ENCODE measurements around the gene TRIM46. TPM values are rescaled to one million over a fixed set of nuclear protein-coding genes. Genes with fewer than 3 reads are reported as not detected.

The TRIM46 gene
- total and polyA plus RNA-seq, 2 of the 13 experiments (the other 11 are each of a cell fraction or from before 2014, with no cell fraction given): 0.04 to 0.09 TPM

DNA sequence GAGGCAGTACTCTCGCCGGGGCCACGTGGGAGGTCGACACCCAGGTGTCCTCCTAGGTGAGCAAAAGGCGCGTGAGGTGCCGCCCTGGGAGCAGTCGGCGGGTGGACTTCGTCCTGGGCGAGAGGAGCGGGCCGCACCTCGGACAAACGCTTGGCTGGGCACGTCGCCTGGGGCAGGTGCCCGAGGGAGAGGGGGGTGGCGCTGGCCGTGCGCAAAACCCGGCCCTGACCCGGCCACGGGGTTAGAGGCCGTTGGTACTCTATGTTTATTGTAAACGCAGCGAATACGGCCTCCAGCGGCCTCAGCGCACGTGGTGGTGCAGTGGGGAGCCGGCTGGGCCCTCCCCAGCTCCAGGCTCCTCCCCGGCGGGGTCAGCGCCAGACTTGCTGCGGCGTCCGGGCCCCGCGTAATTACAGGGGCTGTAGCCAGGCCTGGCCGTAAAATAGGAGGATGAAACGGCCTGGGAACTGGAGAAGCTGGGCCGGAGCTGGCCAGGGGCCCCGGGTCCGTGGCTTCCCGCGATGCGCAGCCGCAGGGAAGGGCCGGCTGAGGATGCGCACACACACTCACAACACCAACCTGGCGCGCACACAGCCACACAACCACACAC, 47.6 kb upstream of the TRIM46 start (continued):
- TF ChIP-seq, protein P1, sequence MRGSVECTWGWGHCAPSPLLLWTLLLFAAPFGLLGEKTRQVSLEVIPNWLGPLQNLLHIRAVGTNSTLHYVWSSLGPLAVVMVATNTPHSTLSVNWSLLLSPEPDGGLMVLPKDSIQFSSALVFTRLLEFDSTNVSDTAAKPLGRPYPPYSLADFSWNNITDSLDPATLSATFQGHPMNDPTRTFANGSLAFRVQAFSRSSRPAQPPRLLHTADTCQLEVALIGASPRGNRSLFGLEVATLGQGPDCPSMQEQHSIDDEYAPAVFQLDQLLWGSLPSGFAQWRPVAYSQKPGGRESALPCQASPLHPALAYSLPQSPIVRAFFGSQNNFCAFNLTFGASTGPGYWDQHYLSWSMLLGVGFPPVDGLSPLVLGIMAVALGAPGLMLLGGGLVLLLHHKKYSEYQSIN (CRISPR knock-in tag; IDR thresholded peaks at IDR 0.05; ENCODE audit: borderline replicate concordance): no peak
- TF ChIP-seq NFE2 (CRISPR knock-in tag; IDR thresholded peaks at IDR 0.05): peak; percentile 31
- TF ChIP-seq, protein P2, sequence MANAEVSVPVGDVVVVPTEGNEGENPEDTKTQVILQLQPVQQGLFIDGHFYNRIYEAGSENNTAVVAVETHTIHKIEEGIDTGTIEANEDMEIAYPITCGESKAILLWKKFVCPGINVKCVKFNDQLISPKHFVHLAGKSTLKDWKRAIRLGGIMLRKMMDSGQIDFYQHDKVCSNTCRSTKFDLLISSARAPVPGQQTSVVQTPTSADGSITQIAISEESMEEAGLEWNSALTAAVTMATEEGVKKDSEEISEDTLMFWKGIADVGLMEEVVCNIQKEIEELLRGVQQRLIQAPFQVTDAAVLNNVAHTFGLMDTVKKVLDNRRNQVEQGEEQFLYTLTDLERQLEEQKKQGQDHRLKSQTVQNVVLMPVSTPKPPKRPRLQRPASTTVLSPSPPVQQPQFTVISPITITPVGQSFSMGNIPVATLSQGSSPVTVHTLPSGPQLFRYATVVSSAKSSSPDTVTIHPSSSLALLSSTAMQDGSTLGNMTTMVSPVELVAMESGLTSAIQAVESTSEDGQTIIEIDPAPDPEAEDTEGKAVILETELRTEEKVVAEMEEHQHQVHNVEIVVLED (CRISPR knock-in tag; IDR thresholded peaks at IDR 0.05; ENCODE audit: borderline replicate concordance): peak; percentile 85
- TF ChIP-seq ZNF441 (CRISPR knock-in tag; IDR thresholded peaks at IDR 0.05; ENCODE audit: borderline replicate concordance): peak; percentile 81; the same call in 1 of the 2 replicates
- peak; percentile 67 for TF ChIP-seq ZNF33B (CRISPR knock-in tag; IDR thresholded peaks at IDR 0.05)
- TF ChIP-seq, protein P3, sequence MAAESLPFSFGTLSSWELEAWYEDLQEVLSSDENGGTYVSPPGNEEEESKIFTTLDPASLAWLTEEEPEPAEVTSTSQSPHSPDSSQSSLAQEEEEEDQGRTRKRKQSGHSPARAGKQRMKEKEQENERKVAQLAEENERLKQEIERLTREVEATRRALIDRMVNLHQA (CRISPR knock-in tag; IDR thresholded peaks at IDR 0.05): peak; percentile 36; the same call in 1 of the 2 replicates
- no peak for TF ChIP-seq ZNF530 (CRISPR knock-in tag; IDR thresholded peaks at IDR 0.05; ENCODE audit: low read depth)
- peak; percentile 89; the same call in 1 of the 2 replicates for TF ChIP-seq ZNF234 (CRISPR knock-in tag; conservative IDR thresholded peaks at IDR 0.05)
- no peak for TF ChIP-seq ZNF773 (CRISPR knock-in tag; IDR thresholded peaks at IDR 0.05; ENCODE audit: borderline replicate concordance)
- no peak; the same call in 1 of the 2 replicates for TF ChIP-seq ZNF629 (CRISPR knock-in tag; conservative IDR thresholded peaks at IDR 0.05)
- 0 out of 2 replicates have a peak, but pooled peaks have one; percentile 13 for TF ChIP-seq KDM1A (CRISPR knock-in tag; IDR thresholded peaks at IDR 0.05)
- no peak for TF ChIP-seq ZNF577 (CRISPR knock-in tag; IDR thresholded peaks at IDR 0.05; ENCODE audit: borderline replicate concordance, low read depth)
- no peak for TF ChIP-seq NPAS2 (CRISPR knock-in tag; IDR thresholded peaks at IDR 0.05; ENCODE audit: borderline replicate concordance)
- no peak; the same call in 1 of the 2 replicates for TF ChIP-seq JUNB (CRISPR knock-in tag; IDR thresholded peaks at IDR 0.05; ENCODE audit: borderline replicate concordance)
- TF ChIP-seq CAMTA2 (CRISPR knock-in tag; IDR thresholded peaks at IDR 0.05; ENCODE audit: borderline replicate concordance): no peak
- TF ChIP-seq ZNF180 (CRISPR knock-in tag; IDR thresholded peaks at IDR 0.05; ENCODE audit: borderline replicate concordance, low read depth): no peak
- 0 out of 2 replicates have a peak, but pooled peaks have one; percentile 69 for TF ChIP-seq ZNF780A (CRISPR knock-in tag; IDR thresholded peaks at IDR 0.05)
- TF ChIP-seq ATF7-NPFF (CRISPR knock-in tag; IDR thresholded peaks at IDR 0.05; ENCODE audit: low read depth): peak; percentile 88
- peak; percentile 45 for TF ChIP-seq ZNF124 (CRISPR knock-in tag; IDR thresholded peaks at IDR 0.05)
- no peak for TF ChIP-seq SSRP1 (CRISPR knock-in tag; IDR thresholded peaks at IDR 0.05)
- TF ChIP-seq, protein P4, sequence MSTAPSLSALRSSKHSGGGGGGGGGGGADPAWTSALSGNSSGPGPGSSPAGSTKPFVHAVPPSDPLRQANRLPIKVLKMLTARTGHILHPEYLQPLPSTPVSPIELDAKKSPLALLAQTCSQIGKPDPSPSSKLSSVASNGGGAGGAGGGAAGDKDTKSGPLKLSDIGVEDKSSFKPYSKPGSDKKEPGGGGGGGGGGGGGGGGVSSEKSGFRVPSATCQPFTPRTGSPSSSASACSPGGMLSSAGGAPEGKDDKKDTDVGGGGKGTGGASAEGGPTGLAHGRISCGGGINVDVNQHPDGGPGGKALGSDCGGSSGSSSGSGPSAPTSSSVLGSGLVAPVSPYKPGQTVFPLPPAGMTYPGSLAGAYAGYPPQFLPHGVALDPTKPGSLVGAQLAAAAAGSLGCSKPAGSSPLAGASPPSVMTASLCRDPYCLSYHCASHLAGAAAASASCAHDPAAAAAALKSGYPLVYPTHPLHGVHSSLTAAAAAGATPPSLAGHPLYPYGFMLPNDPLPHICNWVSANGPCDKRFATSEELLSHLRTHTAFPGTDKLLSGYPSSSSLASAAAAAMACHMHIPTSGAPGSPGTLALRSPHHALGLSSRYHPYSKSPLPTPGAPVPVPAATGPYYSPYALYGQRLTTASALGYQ (CRISPR knock-in tag; IDR thresholded peaks at IDR 0.05): peak; percentile 97
- TF ChIP-seq PHF20 (CRISPR knock-in tag; IDR thresholded peaks at IDR 0.05): no peak; the same call in none of the 2 replicates
- TF ChIP-seq MED8 (CRISPR knock-in tag; IDR thresholded peaks at IDR 0.05; ENCODE audit: insufficient replicate concordance): peak; percentile 98
- peak; percentile 97 for TF ChIP-seq SP5 (CRISPR knock-in tag; IDR thresholded peaks at IDR 0.05; ENCODE audit: borderline replicate concordance, low read depth)
- TF ChIP-seq RBAK (CRISPR knock-in tag; IDR thresholded peaks at IDR 0.05): 0 out of 2 replicates have a peak, but pooled peaks have one; percentile 46
- 0 out of 2 replicates have a peak, but pooled peaks have one; percentile 63 for TF ChIP-seq FLYWCH1 (CRISPR knock-in tag; IDR thresholded peaks at IDR 0.05)
- peak; percentile 100 for TF ChIP-seq RXRA (CRISPR knock-in tag; IDR thresholded peaks at IDR 0.05)
